ENCODE results near the gene PITX3.
"Not testable (repeated sequence)": the region's sequence is repeated elsewhere in the genome, so short reads cannot be mapped to it uniquely, and the experiment has no call there.

Gene PITX3

DNA sequence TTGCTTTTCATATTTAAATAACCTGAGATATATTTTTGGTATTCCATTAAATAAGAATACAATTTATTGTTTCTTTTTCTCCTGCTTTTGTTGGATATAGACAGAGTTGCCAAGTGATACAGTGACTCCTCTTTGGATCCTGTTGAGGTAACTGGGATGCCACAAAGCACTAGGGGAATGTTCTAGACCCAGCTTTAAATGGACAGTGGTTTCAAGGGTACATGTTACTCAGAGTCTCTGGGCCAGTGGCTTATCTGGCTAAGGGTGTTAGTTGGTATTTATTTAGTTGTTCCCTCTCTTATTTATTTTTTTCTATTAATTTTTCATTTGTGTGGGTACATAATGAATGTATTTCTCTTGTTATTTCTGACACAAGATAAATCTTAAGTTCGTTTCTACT, 13.1 kb upstream of the PITX3 start:
- no peak for DNase-seq

DNA sequence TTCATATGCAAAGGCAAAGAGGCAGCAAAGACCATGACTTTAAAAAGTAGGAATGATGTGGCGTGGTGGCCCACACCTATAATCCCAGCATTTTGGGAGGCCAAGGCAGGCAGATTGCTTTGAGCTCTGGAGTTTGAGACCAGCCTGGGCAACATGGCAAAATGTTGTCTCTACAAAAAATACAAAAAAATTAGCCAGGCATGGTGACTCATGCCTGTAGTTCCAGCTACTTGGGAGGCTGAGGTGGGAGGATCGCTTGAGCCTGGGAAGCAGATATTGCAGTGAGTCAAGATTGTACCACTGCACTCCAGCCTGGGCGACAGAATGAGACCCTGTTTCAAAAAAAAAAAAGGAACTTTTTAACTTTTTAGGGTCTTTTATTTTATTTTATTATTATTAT, 11.2 kb upstream of the PITX3 start:
- DNase-seq = not testable (repeated sequence)

DNA sequence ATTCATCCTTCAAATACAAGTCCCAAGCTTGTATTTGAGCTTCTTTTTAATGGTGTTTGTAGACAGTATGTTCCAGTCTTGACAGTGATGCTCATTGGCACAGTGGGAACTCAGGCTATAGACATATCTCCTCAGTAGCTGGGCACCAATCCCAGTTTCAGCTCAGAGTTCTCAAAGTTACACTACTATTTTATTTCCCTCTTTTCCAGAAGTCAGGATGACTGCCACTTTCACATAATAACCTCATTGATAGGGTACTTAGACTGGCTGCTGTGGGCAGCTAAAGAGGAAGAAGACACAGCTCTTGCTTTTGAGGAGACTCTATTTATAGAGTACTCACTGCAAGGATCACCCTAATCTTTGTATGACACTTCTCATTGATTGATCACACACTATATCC, 6.4 kb upstream of the PITX3 start:
- DNase-seq = no peak

DNA sequence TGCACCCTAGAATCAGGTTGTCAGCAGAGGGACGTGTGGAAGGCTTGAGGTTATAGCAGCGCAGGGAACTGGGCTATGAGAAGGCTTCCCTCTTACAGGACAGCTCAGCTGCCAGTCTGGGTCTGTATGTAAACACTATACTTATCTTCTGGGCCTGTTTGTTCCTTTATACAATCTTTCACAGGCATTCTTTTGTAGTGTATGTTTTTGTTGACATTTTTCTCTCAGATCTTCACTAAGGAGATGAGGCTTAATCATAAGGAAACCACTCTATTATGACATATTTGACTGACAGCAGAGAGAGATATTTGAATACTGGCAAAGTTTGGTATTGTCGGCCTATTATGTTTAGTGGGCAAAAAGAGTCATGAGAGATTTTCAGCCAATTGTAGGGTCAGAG, 4.9 kb upstream of the PITX3 start:
- no peak for DNase-seq

DNA sequence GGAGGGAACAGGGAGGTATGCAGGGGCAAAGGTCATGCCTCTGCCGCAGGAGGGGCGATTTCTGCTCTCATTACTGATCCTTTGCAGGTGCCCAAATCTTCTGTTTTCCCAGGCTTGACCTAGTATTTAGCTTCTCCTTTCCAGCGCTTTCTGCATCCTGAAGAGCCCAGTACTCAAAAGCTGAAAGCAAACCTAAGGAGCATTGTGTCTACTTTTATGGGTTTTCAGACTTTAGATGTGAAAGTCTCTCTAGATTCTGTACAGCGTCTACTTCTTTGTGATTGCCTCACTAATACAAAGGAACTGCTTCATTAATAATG, 4.6 kb upstream of the PITX3 start:
- DNase-seq = no peak

DNA sequence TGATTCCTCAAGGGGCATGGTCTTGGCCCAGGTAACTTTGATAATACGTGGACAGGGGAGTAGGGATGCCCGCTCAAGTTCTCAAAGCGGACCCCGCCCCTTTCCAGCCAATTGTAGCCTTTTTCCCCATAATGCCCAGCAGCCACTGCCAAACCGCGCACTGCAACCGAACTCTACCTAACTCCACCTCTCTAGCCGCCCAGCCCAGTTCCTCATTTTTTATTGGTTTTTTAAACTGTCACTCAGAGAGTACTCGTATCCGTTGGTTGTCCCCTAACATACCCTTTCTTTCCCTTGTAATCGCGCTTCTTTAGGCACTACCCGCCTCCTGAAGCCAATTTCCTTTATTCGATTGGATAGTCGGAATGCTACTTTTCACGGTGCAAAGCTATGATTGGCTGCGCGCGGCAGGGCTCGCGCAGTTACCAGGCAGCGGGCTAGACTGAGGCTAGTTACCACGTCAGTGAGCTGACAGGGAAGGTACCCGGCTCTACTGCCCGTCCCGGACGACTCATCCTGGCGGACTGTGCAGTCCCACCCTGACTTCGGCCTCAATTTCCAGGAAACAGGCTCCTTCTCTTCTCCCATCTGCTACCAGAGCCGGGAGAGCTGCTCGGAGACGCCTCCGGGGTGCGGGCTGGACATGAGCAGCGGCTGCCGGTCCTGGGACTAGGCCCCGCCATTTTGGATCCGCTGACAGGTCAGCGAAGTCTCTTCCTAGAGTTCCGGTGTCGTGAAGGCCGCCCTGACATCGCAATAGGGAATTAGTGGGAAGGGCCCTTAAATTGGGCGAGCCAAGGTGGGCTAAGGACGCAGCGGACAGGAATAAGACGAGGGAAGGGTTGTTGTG, 4.0 kb upstream of the PITX3 start, which contains the start of gene GBF1:
GBF1 (plus strand) TSS at position 451 of the 850 bp plus-strand sequence. CDS start 13,407 bp downstream, outside the sequence.
- DNase-seq = peak; percentile 92

DNA sequence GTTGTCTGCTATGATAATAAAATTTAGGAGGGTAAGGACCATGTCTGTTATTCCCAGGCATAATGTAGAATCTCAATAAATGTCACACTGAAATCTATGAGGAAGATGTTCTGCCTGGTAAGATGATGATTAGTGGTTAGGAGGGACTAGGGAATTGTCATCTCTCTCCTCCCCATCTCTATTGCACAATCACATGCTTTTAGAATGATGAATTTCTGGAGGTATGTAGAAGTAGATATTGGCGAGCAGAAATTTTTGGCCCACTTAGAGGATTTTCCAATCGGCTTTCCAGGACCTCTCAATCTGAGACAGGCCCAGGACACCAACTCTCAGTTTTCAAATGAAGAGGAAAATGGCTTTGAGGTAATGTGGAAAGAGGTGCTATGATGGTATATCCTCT, 2.0 kb upstream of the PITX3 start:
- DNase-seq = no peak

DNA sequence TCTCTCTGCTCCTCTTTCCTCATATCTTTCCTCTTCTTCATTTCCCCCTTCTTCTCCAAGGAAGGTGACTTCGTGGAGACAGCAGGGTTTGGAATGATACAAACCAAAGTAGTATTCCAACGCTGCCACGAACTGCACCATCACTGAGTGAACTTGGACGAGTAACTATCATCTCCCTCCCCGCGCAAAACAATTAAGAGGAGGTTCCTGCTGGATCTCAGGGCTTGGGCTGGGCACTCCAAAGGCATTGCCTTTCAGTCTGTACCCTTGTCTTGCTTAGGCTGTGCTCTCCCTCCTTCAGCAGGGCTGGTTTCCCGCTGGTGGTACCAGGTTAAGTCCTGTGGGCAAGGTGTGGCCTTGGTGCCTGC, 790 bp upstream of the PITX3 start:
- DNase-seq = no peak

DNA sequence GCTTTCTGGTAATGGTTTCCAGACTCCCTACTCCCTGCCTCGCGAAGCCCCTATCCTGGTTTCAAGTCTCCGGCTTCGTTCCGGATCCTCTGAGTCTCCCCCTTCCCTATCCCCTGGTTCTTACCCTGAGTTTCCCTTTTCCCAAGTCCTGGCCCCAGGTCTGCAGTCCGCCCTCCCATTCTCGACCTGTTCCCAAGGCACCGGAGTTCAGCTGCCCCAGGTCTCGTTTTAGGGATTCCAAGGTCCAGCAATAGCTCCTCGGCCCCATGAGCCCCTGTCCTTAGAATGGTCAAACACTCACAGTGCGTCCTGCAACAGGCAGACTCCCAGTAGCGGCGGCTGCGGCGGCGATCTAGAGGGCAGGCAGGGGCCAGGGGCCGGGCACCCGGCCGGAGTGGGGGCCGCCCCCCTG, 274 bp downstream of the PITX3 start:
- no peak for DNase-seq

DNA sequence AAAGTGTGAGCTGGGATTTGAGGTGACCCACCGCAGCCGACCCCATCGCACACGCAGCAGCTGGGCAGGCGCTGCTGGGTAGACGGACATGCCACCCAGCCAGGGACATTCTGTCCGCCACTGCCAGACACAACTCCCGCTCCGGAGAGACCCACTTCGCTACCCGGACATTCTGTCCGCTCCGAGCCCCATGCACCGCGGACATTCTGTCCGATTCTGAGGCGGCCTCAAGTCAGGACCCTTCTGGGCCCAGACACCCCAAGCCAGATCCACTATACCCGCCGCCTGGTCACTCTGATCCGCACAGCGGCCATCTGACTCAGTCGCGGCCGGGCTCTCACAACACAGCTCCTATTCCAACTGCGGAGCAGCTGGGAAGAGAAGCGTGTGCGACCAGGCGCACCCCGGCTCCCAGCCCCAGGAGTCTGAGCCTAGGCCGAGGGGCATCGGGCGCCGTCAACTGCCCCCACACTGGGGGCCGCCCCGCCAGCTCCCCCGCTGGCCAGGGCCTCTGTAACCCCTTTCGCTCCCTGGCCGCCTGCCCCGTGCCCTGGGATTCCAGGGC, 763 bp downstream of the PITX3 start:
- no peak for DNase-seq

DNA sequence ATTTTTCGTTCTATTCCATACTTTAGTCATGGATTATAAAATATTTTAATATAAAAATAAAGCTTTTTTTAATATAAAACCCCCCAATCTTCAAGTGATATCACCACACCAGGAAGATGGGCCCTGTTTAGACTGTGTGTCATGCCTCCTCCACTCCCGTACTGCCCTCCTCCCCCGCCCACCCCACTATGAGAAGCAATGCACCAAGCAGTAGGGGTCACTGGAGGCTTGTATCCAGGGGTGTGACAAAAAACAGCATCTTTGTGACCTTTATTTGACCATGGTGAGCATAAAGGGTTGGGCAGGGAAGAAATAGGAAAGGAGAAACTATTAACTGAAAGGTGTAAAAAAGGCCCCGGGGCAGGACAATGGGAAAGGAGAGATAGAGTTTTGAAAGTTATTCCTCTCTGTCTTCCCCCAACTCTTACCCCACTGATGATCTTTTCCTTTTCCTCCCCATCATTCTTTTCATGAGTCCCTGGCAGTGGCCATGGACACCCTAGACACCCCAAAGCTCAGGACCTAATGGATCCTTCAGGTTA, 3.5 kb downstream of the PITX3 start:
- no peak for DNase-seq

DNA sequence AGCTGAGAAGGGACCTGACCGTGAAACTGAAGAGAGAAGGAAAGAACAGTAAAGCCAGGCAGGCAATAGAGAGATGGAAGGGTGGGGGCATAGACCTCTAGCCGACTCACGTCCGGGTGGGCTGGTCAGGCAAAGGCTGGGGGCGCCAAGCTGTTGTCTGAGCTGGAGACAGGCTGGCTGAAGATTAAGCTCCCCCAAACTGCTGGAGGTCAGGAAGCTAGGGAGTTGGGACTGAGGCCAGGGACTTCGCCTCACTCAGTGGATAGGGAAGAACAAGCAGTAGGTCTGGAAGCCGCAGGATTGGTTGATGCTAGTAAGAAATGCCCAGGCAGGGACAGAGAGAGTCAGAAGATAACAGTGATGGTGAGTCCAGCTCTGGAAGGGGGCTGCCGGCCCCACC, 5.3 kb downstream of the PITX3 start:
- no peak for DNase-seq

DNA sequence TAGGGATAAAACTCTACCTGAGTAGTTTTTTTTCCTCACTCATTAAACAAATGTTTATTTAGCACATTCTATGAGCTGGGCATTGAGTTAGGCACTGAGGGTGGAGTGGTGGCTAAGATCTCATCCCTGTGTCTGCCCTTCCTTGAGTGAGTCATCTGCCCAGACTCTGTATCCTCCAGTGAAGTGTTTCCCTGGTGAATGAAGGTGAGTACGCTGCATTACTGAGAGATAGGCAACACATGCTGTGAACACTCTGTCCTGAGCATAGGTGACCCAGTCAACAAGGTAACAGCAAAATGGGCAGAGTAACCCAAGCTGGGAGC, 5.8 kb downstream of the PITX3 start:
- DNase-seq = no peak

DNA sequence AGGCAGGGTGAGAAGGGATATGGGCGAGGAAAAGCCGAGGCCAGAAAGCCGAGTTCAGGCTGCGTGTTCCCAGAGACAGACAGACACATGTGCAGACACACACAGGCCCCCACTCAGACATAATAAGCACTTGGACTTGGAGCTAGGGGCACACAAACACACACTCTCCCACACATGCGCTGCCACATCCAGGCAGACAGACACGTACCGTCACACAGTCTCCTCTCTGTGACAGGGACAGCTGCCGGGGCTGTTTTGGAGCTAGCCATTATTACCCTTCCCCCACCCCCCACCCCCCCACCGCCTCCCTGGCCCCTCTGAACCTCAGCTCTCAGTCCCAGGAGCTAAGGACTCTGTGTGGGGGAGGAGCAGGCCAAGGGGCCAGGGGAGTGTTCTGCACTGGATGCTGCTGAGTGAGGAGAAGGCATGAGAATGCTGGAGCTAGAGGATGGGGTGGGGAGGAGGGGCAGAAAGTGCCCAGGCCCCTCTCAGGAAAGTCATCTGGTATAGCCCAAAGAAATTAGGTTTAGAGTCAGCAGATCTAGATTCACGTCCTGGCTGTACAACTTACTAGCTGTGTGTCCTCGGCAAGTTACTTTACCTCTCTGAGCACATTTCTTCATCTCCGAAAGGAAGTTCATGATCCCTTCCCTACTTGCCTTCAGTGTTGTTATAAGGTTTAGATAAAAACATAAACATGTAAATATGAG, 6.3 kb downstream of the PITX3 start:
- no peak for DNase-seq

DNA sequence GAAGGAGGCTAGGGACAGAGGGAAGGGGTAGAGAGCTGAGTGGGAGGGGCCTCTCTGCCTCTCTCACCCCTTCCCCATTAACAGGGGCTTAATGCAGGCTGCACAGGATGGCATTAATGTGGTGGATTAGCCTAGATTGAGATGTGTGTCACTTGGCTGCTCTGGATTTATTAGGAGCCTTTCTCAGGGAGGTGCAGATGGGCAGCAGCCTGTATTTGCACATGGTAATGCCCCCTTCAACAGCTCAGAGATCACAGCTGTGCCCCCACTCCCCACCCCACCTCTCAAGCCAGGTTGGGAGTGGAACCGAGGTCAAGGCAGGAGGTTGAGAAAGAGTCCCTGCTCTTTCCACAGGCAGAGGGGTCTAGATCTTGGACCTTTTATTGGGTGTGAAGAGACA, 7.3 kb downstream of the PITX3 start:
- DNase-seq = no peak

DNA sequence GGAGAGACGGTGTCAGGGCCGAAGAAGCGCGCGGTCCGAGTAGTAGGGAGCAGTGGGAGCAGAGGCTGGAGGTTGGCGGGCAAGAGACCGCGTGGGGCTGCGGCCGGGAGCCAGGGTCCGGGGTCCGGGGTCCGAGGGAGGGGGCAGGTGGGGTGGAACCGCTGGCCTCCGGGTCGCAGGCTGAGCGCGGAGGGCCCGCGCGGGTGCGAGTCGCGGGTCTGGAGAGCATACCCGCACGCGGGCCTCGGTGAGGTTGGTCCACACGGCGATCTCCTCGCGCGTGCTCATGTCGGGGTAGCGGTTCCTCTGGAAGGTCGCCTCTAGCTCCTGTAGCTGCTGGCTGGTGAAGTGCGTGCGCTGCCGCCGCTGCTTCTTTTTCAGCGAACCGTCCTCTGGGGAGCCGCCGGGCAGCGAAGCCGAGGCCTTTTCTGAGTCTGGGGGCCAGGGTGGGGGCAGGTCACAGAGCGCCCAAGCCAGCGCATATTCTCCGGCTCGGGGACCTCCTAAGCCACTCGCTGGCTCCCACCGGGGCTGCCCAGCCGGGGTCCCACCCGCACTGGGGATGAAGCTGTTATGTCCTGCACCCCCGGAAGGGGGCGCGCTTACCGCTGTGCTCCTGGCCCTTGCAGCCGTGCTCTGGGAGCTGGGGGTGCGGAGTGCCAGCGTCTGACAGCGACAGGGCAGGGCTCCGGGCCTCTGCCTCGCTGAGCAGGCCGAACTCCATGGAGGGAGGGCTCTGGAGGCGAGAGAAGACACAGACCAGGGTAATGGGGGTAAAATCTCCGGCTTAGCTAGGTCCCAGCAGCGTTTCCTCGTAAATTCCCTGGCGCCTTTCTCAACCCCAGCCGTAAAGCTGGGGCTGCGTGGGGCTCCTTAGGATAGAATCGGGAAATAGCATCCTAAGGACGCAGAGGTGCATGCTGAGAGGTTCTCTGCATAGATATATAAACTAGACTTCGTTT, 9.7 kb downstream of the PITX3 start:
- DNase-seq = peak; percentile 25

DNA sequence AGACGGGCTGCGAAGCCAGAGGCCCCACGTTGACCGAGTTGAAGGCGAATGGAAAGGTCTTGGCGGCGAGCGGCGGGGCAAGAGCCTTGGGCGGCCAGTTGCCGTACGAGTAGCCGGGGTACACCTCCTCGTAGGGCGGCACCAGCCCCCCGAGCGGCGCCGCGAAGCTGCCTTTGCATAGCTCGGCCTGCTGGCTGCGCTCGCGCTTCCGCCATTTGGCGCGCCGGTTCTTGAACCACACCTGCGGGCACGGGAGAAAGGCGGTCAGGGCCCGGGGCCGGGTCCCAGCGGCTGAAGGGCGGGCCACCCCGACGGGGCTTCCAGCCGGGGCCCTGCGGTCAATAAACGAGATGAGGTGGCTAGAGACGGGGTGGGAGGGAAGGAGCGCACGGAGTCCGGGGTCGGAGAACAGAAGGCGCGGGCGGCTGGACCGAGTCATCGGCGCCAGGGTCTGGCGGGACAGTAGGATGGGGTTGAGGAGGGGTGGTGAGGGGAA, 10.4 kb downstream of the PITX3 start:
- peak; percentile 10 for DNase-seq

DNA sequence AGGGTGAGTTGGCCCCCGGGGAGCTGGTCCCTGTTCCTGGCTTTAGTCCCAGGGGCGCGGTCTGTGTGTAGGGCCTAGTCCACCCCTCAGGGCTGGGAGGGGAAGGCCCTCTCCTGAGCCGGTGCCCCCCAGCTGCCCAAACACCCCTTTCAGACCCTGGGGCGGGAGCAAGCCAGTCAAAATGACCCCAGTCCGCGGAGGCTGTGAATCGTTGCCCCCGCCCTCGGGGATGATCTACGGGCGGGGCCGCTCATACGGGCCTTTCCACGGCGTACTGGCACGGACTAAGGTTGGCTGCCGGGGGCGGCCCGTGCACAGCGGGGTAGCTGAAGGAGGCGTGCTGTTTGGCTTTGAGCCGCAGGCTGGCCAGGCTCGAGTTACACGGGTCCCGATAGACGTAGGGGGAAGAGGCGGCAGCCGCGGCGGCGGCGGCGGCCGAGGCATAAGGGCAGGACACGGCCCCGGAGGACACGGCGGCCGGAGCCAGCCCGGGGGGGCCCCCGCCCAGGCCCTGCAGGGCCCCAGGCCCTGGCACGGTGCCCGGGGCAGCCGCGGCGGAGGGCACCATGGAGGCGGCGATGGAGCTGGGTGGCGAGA, 10.9 kb downstream of the PITX3 start:
- peak; percentile 36 for DNase-seq

DNA sequence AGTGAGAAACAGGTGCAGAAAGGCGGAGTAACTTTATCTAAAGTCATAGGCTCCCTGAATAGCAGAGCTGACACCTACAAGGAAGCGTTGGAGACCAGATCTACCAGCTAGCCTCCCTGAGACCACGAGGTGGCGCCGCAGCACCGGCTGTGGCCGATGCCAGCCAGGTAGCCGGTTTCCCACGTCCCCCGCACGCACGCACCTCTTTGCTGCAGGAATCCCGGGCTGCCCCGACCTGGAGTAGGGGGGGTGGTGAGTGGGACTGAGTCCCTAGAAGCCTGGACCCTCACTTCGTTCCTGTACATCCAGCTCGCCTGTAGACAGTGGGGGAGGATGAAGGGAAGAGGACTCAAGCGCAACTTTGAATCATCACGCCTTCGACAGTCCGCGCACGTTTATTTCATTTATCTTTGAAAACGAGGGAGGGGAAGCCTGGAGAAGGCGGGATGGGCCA, 11.5 kb downstream of the PITX3 start:
- DNase-seq = peak; percentile 71

DNA sequence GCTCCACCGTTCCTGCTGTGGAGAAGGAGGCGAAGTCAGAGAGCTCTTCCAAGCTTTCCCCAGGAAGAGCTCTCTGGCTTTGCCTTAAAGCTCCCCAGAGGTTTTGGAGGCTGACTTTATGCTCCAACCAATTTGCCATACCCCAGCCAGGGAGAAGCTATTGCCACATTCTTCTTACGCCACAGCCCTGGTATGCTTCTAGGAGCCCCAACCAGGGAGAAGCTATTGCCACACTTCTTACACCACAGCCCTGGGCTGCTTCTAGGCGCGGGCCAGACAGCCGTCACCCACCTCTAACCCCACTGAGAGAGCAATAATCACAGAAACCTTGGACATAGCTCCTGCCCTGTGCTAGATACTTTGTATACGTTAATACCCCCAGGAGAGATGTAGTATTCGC, 14.3 kb downstream of the PITX3 start:
- no peak for DNase-seq

DNA sequence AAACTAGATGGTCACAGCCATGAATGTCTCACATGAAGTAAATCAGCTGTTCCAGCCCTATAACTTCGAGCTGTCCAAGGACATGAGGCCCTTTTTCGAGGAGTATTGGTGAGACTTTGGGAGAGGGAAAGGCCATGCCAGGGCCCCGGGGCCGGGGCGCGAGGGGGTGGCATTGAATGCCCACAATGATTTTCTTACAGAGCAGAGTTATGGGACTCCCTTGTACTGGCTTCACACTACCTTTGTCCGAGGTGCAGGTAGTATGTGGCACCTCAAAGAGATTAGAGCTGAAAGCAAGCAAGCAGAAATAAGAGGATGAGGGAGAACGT, 14.8 kb downstream of the PITX3 start:
- DNase-seq = no peak
